ENCODE results near the gene CD300A. TPM values are rescaled to one million over a fixed set of nuclear protein-coding genes. Genes with fewer than 3 reads are reported as not detected.

The CD300A gene
- total and polyA plus RNA-seq, 2 of the 4 experiments (the other 2 are of a cell fraction), result not detected

GRCh38 chr17:74520016-74520434 lies 53.6 kb downstream of the CD300A start:
- Histone ChIP-seq H2BK15ac (ENCODE audit: low read depth, low read length) (no peak overlapping the region), H3K4ac (ENCODE audit: low read depth, low read length) (no peak overlapping the region), H2AK9ac (replicated peaks; ENCODE audit: low read depth, low read length, poor library complexity) (no peak overlapping the region), H3K56ac (ENCODE audit: extremely low read depth, insufficient read depth, low read length) (no peak overlapping the region), H4K20me1 (ENCODE audit: insufficient read depth, low read length) (no peaks in the 10 kb centered on the region), H2AK5ac (ENCODE audit: low read depth, low read length) (no peak overlapping the region), H4K8ac (ENCODE audit: low read depth in 2 of 2, low read length in 2 of 2) (no peak overlapping the region), H3K79me1 (ENCODE audit: low read depth in 1 of 2, low read length in 2 of 2) (no peaks in the 10 kb centered on the region), H3K18ac (ENCODE audit: low read depth, low read length) (no peak overlapping the region), H2BK120ac (ENCODE audit: low read depth, low read length) (no peak overlapping the region), H3K36me3 (ENCODE audit: control insufficient read depth, insufficient read depth, low read length) (no peaks in the 10 kb centered on the region), H3K27me3 (ENCODE audit: control insufficient read depth, insufficient read depth, low read length) (no peaks in the 10 kb centered on the region), H3K9me3 (ENCODE audit: control insufficient read depth, insufficient read depth, low read length) (peaks cover 36% of the 10 kb centered on the region), H2BK20ac (ENCODE audit: low read depth, low read length) (no peak overlapping the region), H2AFZ (replicated peaks; ENCODE audit: low read length, poor library complexity) (no peak overlapping the region), H3K27ac (ENCODE audit: insufficient read depth, low read length) (no peak overlapping the region), H3K4me2 (ENCODE audit: low read depth, low read length) (no peak overlapping the region), H4K91ac (ENCODE audit: insufficient read depth, low read depth, low read length) (no peak overlapping the region), H3K14ac (replicated peaks; ENCODE audit: low read depth, low read length) (no peak overlapping the region), H4K5ac (ENCODE audit: low read depth, low read length) (no peak overlapping the region), H3K4me1 (ENCODE audit: control insufficient read depth, insufficient read depth, low read length) (no peaks in the 10 kb centered on the region), H3K23ac (ENCODE audit: low read depth, low read length) (no peak overlapping the region), H3K9me1 (ENCODE audit: insufficient read depth, low read length) (no peaks in the 10 kb centered on the region), H3K9ac (ENCODE audit: low read depth, low read length) (no peak overlapping the region), H2BK5ac (ENCODE audit: low read depth, low read length, poor library complexity, severe bottlenecking) (no peak overlapping the region), H3K4me3 (ENCODE audit: insufficient read depth, low read depth, low read length) (no peak overlapping the region)
- DNase-seq (no peak), ATAC-seq (ENCODE audit: low read depth) (no peak)
- TF ChIP-seq CHD1 (IDR thresholded peaks at IDR 0.05; ENCODE audit: low read depth, low read length), result no peak
- TF ChIP-seq MAFK (IDR thresholded peaks at IDR 0.05; ENCODE audit: low read depth, low read length), result no peak
- CTCF ChIA-PET, result no interaction called here
- in situ Hi-C loops (cut with MboI; ENCODE audit: low sequenced_read_pairs) (no loop called here), intact Hi-C loops (cut with micrococcal nuclease) (no loop called here), dilution Hi-C loops (cut with HindIII; ENCODE audit: low sequenced_read_pairs, unreplicated experiment) (no loop called here)
- POLR2A ChIA-PET (ENCODE audit: unreplicated experiment), result no interaction called here
- no CpG with 5 or more reads among the region's 3 CpGs for WGBS, 2 experiments (ENCODE audit: extremely low coverage in 2 of 2, insufficient read length in 1 of 2)
- BruUV-seq (replicated peaks), result no TSS peak

All from IMR-90 (cell line).